Measurements from ENCODE around the gene FHL1. TPM values are rescaled to one million over a fixed set of nuclear protein-coding genes. Genes with fewer than 3 reads are reported as not detected.

Gene FHL1
- total RNA-seq, 4 donors from 2014 or later, result 223 to 313 (median 230) TPM

- H3K27ac ChIP-seq, result peak overlapping the region; percentile 64 to 72 (median 72)
- H3K27me3 ChIP-seq, result no peaks in the 10 kb centered on the region
- no peaks in the 10 kb centered on the region for H3K36me3 ChIP-seq
- no peaks in the 10 kb centered on the region for H3K9me3 ChIP-seq
- no peak for DNase-seq
- intact Hi-C loops (cut with DNase I), result no loop called here
- peaks cover 7 to 34% of the 10 kb centered on the region in 2 donors for H3K4me1 ChIP-seq
- TF ChIP-seq POLR2A (IDR thresholded peaks at IDR 0.05) (no peak), CTCF (IDR thresholded peaks at IDR 0.05) (no peak)
- WGBS, 2 donors, result 59 to 68% methylated on average over 1 of the region's 1 CpG
- no peak overlapping the region for H3K4me3 ChIP-seq (replicated peaks in 1 of 3)
Measured at GRCh38 chrX:136183917-136184316, 36.6 kb downstream of the FHL1 start.

- H3K4me3 ChIP-seq (replicated peaks in 1 of 3), result no peak overlapping the region
- TF ChIP-seq POLR2A (IDR thresholded peaks at IDR 0.05) (no peak), CTCF (IDR thresholded peaks at IDR 0.05) (no peak)
Measured at GRCh38 chrX:136185401-136186022, 38.2 kb downstream of the FHL1 start.

GRCh38 chrX:136186023-136186413 is 38.7 kb downstream of the FHL1 start:
- peak overlapping the region; percentile 49 to 72 (median 70) for H3K27ac ChIP-seq
- DNase-seq, result peak in 1 of 2 donors; percentile 35
- 5 to 14% methylated on average over 3 of the region's 3 CpGs for WGBS, 2 donors
- no peaks in the 10 kb centered on the region for H3K9me3 ChIP-seq
- no peaks in the 10 kb centered on the region for H3K27me3 ChIP-seq
- TF ChIP-seq POLR2A (IDR thresholded peaks at IDR 0.05), result no peak
- TF ChIP-seq CTCF (IDR thresholded peaks at IDR 0.05), result no peak
- intact Hi-C loops (cut with DNase I), result no loop called here
- no peak overlapping the region for H3K4me3 ChIP-seq (replicated peaks in 1 of 3)
- peaks cover 14 to 55% of the 10 kb centered on the region in 2 donors for H3K4me1 ChIP-seq
- H3K36me3 ChIP-seq, result no peaks in the 10 kb centered on the region

More at GRCh38 chrX:136185401-136186022, 38.2 kb downstream of the FHL1 start:
- intact Hi-C loops (cut with DNase I), result no loop called here
- Histone ChIP-seq H3K27me3 (no peaks in the 10 kb centered on the region), H3K9me3 (no peaks in the 10 kb centered on the region), H3K27ac (peak overlapping the region; percentile 49 to 72 (median 70)), H3K4me1 (peaks cover 9 to 50% of the 10 kb centered on the region in 2 donors), H3K36me3 (no peaks in the 10 kb centered on the region)
- DNase-seq, result no peak
- 21 to 27% methylated on average over 8 of the region's 8 CpGs for WGBS, 2 donors

- H3K27ac ChIP-seq, result peak overlapping the region; percentile 41 to 63 (median 56)
- no peaks in the 10 kb centered on the region for H3K27me3 ChIP-seq
- H3K4me3 ChIP-seq (replicated peaks in 1 of 3), result no peak overlapping the region
- intact Hi-C loops (cut with DNase I), result no loop called here
- H3K9me3 ChIP-seq, result no peaks in the 10 kb centered on the region
- TF ChIP-seq CTCF (IDR thresholded peaks at IDR 0.05) (no peak), POLR2A (IDR thresholded peaks at IDR 0.05) (no peak)
- no peaks in the 10 kb centered on the region for H3K36me3 ChIP-seq
- WGBS, 2 donors, result 79 to 88% methylated on average over 2 of the region's 2 CpGs
- peaks cover 16 to 74% of the 10 kb centered on the region in 2 donors for H3K4me1 ChIP-seq
- peak in 1 of 2 donors; percentile 38 for DNase-seq
Measured at GRCh38 chrX:136189222-136189621, 41.9 kb downstream of the FHL1 start.

GRCh38 chrX:136190038-136190713 is 42.8 kb downstream of the FHL1 start:
- 34 to 51% methylated on average over 10 of the region's 10 CpGs for WGBS, 2 donors
- H3K27ac ChIP-seq, result peak overlapping the region; percentile 41 to 63 (median 56)
- H3K4me1 ChIP-seq, result peaks cover 15 to 78% of the 10 kb centered on the region in 2 donors

More at GRCh38 chrX:136190038-136190713, 42.8 kb downstream of the FHL1 start:
- H3K4me3 ChIP-seq (replicated peaks in 1 of 3), result no peak overlapping the region
- intact Hi-C loops (cut with DNase I), result no loop called here
- no peaks in the 10 kb centered on the region for H3K9me3 ChIP-seq
- no peaks in the 10 kb centered on the region for H3K27me3 ChIP-seq
- DNase-seq, result peak; percentile 20 to 36
- TF ChIP-seq CTCF (IDR thresholded peaks at IDR 0.05) (no peak), POLR2A (IDR thresholded peaks at IDR 0.05) (peak in 1 of 2 donors; percentile 58)
- H3K36me3 ChIP-seq, result no peaks in the 10 kb centered on the region

All from thyroid gland (tissue), 4 donors.